Measurements from ENCODE around the gene OGFR.

The OGFR gene

GRCh38 chr20:62814060-62814708 lies 9.5 kb downstream of the OGFR start:
- DNase-seq (ENCODE audit: low spot score), result no peak
- TF ChIP-seq, protein P1, sequence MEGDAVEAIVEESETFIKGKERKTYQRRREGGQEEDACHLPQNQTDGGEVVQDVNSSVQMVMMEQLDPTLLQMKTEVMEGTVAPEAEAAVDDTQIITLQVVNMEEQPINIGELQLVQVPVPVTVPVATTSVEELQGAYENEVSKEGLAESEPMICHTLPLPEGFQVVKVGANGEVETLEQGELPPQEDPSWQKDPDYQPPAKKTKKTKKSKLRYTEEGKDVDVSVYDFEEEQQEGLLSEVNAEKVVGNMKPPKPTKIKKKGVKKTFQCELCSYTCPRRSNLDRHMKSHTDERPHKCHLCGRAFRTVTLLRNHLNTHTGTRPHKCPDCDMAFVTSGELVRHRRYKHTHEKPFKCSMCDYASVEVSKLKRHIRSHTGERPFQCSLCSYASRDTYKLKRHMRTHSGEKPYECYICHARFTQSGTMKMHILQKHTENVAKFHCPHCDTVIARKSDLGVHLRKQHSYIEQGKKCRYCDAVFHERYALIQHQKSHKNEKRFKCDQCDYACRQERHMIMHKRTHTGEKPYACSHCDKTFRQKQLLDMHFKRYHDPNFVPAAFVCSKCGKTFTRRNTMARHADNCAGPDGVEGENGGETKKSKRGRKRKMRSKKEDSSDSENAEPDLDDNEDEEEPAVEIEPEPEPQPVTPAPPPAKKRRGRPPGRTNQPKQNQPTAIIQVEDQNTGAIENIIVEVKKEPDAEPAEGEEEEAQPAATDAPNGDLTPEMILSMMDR (IDR thresholded peaks at IDR 0.05; ENCODE audit: extremely low read depth, missing control alignments), result no peak

DNA sequence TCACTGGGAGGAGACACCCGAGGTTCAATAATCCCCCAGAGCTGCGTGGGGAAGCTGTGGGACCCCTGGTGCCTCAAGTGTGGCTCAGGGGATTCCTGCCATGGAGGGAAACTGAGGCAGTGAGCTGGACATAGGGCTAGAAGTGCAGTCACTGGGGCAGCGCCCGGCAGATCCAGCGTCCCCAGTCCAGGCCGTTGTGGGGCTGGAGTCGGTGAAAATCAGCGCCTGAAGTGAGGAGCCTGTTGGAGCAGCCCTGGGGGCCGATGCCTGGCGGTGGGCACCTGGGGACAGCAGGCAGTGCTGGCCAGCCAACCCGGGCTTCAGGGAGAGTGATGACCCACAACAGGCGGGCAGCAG lies 10.1 kb downstream of the OGFR start:
- TF ChIP-seq, protein P1 (IDR thresholded peaks at IDR 0.05; ENCODE audit: extremely low read depth, missing control alignments), result no peak
- DNase-seq (ENCODE audit: low spot score), result no peak

GRCh38 chr20:62815066-62815991 lies 10.7 kb downstream of the OGFR start:
- DNase-seq (ENCODE audit: low spot score), result no peak
- TF ChIP-seq, protein P1 (IDR thresholded peaks at IDR 0.05; ENCODE audit: extremely low read depth, missing control alignments), result no peak

DNA sequence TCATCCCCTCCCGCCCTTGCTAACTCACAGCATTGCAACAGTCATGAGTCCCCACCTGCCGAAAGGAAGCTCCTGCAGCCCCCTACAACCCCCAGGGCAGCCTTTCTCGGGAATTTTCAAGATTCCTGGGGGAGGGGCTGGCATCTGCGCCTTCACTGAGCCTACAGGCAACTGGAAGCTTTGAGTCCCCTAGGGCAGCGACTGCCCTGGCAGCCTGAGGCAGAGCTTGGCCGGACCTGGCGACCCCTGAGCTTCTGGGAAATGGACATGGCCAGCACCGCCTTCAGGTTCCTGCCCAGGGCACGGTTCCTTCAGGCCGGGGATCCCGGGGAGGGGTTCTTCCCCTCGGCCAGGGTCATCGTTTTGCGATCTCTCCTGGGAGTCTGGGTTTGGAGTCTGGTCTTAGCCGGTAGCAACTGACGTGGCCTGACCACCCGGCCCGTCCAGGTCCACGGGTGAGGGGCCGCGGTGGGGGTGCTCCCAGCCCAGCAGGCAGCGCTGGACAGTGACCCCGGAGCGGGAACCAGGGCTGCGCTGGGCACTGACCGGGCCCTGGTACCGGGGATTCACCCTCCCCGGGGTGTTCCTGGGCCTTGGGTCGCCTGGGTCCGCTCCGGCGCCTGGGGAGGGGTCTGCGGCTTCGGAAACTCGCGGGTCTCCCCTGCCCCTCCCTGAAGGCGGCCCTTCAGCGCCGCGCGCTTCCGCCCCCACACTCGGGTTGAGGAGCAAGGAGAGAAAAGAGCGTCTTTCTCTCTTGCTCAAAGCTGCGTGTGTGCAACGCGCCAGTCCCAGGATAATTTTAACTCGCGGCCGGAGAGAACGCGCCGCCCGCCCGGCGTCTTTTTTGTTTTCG lies 11.6 kb downstream of the OGFR start:
- TF ChIP-seq, protein P1 (IDR thresholded peaks at IDR 0.05; ENCODE audit: extremely low read depth, missing control alignments), result no peak
- DNase-seq (ENCODE audit: low spot score), result no peak

DNA sequence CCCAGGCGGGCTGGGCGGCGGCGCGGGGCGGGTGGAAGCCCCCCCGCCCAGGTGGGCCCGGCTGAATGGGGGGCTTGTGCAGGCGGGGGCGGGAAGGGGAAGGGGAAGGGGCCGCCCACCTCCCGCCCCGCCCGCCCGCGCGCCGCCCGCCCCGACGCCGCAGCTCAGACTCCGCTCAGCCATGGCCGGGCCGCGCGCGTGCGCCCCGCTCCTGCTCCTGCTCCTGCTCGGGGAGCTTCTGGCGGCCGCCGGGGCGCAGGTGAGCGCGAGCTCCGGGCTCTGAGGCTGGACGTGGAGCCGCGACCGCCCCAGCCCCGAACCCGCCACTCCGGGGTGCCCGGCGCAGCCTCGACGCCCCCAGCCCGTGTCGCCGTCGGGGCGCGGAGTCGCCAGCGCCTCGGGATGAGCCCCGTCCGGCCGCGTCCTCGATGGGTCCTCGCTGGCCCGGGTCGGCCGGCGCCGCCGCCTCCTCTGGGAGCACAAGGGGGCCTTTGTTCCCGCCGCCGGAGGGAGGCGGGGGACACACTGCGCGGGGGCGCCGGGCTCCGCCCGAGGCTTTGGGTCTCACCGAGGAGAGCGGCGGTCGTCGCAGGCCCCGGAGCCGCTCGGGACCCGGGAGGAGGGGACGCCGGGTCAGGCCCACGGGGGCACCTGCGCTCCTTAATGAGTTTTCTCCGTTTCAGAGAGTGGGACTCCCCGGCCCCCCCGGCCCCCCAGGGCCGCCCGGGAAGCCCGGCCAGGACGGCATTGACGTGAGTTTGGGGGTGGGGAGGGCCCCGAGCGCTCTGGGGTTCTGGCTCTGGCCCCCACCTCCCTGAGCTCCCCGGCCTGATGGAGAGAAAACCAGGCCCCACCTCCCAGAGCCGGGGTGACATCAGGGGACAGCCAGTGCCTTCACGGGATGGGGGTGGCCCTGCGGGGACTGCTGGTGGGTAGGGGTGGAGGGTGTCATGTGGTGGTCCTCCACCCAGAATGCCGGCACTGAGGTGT lies 12.5 kb downstream of the OGFR start, which contains the start of gene COL9A3:
TSS of gene COL9A3 (plus strand) at position 167 of the 990 bp plus-strand sequence. CDS start at position 182, 15 bp downstream.
- no peak for DNase-seq (ENCODE audit: low spot score)
- TF ChIP-seq, protein P1 (IDR thresholded peaks at IDR 0.05; ENCODE audit: extremely low read depth, missing control alignments), result no peak

GRCh38 chr20:62817975-62818591 lies 13.4 kb downstream of the OGFR start:
- TF ChIP-seq, protein P1 (IDR thresholded peaks at IDR 0.05; ENCODE audit: extremely low read depth, missing control alignments), result no peak
- no peak for DNase-seq (ENCODE audit: low spot score)
